Muscle layer of colon (tissue), 2 donors: ENCODE data around the gene NLGN2.
"Not testable (repeated sequence)": the region's sequence is repeated elsewhere in the genome, so short reads cannot be mapped to it uniquely, and the experiment has no call there.

Experiments used
- H3K27ac ChIP-seq: one replicate; pipeline ENCODE4 v1.7.0; 2013; ENCODE audit warnings: low read depth, mild to moderate bottlenecking, low read length, moderate library complexity
- H3K27me3 ChIP-seq, 2 donors: one replicate each; pipeline ENCODE4 v1.7.0; 2013; ENCODE audit warnings: low read length in 2 of 2, mild to moderate bottlenecking in 2 of 2; ENCODE audit not compliant: insufficient read depth in 2 of 2, control insufficient read depth in 1 of 2
- H3K36me3 ChIP-seq: one replicate; pipeline ENCODE4 v1.7.0; 2013; ENCODE audit warnings: mild to moderate bottlenecking, low read length; ENCODE audit not compliant: insufficient read depth
- H3K4me1 ChIP-seq: one replicate; pipeline ENCODE4 v1.7.0; 2013; ENCODE audit warnings: mild to moderate bottlenecking, low read length; ENCODE audit not compliant: insufficient read depth
- H3K4me3 ChIP-seq, 2 donors: one replicate each; pipeline ENCODE4 v1.7.0; 2013; ENCODE audit warnings: low read length in 2 of 2, low read depth in 1 of 2, mild to moderate bottlenecking in 1 of 2, moderate library complexity in 1 of 2
- H3K9ac ChIP-seq: one replicate; pipeline ENCODE4 v1.7.0; 2013; ENCODE audit warnings: low read length
- H3K9me3 ChIP-seq: one replicate; pipeline ENCODE4 v1.7.0; 2013; ENCODE audit warnings: mild to moderate bottlenecking, low read length
- donor health status: abdominal sarcoma.
- donor health status: Adenocarcinoma of cecum.

The NLGN2 gene

DNA sequence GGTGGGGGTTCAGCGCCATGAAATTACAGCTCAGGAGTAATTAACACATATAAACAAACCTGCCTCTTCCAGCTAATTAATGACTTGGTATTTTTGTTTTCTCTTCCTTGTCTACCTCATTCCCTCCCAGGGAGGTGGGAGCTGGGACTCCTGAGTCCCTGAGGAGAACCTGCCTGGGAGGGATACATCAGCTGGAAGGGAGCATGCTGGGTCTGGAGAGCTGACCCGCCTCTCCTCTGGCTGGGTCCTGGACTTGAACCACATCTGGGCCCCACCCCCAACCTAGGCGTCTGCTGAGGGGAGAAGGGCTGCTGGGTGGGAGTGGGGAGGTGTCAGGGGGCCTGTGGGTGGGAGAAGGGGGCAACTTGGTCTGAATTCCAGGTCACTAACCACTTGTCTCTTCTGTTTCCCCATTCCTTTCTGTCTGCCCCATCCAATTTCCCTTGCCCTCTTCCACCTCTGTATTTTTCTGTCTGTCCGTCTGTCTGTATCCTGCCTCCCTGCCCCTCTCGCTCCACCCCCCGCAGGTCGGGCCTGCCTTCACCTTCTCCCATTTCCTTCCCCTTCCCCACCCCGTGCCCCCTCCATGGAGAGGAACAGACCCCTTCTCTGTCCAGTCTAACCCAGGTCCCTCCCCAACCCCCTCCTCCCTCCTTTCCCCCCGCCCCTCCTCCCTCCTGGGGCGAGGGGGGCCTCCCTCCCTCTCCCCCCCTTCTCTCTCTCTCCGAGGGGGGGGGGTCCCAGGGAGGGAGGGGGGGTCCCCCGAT is at the start of gene NLGN2:
NLGN2 (plus strand) TSS at position 361 of the 767 bp plus-strand sequence. CDS start 411 bp downstream, outside the sequence.
- Histone ChIP-seq H3K27me3 (no peaks in the 10 kb centered on the region), H3K4me3 (no peak within 1 kb of the TSS), H3K27ac (no peak within 1 kb of the TSS), H3K9ac (no peak within 1 kb of the TSS), H3K36me3 (no peaks in the 10 kb centered on the region), H3K9me3 (no peaks in the 10 kb centered on the region), H3K4me1 (peaks cover 15% of the 10 kb centered on the region)

DNA sequence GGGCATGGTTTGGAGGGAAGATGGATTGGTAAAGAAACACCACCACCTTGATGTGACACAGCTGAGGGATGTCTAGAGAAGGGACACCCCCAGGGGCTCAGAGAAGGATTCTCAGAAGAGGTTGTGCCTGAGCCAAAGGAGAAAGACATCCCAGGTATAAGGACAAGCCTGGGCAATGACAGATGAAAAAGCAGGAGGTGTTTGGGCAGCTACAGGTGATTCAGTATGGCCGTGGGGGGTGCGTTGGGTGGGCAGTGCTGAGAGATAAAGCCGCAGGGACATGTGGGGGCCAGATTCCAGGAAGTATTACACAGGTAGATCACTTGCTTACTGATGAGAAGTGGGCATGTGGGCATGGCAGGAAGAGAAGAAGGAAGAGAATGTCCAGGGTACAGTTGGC is 45.7 kb upstream of the NLGN2 start:
- H3K27me3 ChIP-seq: no peaks in the 10 kb centered on the region
- H3K4me3 ChIP-seq: no peak overlapping the region
- H3K9me3 ChIP-seq: no peaks in the 10 kb centered on the region
- no peak overlapping the region for H3K9ac ChIP-seq
- H3K27ac ChIP-seq: no peak overlapping the region
- no peaks in the 10 kb centered on the region for H3K36me3 ChIP-seq
- no peaks in the 10 kb centered on the region for H3K4me1 ChIP-seq

DNA sequence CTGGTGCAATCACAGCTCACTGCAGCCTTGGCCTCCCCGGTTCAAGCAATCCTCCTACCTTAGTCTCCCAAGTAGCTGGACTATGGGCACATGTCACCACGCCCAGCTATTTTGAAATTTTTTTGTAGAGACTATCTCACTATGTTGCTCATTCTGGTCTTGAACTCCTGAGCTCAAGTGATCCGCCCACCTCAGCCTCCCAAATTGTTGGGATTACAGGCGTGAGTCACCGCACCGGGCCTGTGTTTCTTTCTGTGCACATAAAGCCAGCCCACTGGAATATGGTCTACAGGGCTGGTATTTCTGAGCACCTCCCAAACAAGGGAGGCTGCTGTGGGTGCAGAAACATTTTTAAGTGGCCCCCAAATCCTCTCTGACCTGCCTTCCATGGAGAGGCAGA is 44.3 kb upstream of the NLGN2 start:
- no peak overlapping the region for H3K4me3 ChIP-seq
- no peaks in the 10 kb centered on the region for H3K27me3 ChIP-seq
- H3K9ac ChIP-seq: no peak overlapping the region
- no peaks in the 10 kb centered on the region for H3K36me3 ChIP-seq
- no peak overlapping the region for H3K27ac ChIP-seq
- H3K9me3 ChIP-seq: no peaks in the 10 kb centered on the region
- H3K4me1 ChIP-seq: no peaks in the 10 kb centered on the region

DNA sequence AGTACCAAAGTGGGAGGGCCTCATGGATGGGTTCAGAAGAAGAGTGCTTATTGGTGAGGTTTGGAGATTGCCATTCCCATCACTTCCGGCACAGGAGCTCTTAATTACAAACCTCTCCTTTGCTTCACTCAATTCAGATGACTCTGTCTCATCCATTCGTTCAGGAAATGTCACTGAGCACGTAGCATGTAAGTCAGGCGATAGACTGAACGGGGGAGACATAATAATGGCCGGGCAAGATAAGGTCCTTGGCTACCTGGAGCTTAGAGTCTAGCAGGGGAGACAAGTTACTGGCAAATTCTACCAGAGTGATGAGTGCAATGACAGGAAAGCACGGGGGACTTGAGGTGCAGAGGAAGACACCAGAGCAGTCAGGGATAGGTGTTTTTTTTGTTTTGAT is 41.7 kb upstream of the NLGN2 start:
- H3K36me3 ChIP-seq: not testable (repeated sequence)

DNA sequence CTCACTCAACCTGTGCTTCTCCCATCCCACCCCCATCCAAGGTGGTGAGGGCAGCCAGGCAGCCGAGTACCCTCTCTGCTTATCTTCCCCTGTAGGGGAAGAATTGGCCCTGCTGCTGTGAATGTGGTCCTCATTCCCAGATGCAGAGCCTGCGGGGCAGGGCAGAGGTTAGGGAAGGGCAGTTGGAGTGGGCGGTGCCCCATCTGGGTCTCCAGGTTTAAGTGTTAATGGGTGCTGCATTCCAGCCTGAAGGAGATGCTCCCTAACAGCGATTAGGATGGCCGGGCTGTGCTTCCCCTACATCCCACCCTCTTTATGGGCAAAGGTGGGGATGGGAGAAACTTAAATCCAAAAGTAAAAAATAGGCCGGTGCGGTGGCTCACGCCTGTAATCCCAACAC is 40.6 kb upstream of the NLGN2 start:
- no peak overlapping the region for H3K4me3 ChIP-seq
- H3K27me3 ChIP-seq: no peaks in the 10 kb centered on the region
- no peaks in the 10 kb centered on the region for H3K4me1 ChIP-seq
- no peak overlapping the region for H3K27ac ChIP-seq
- no peaks in the 10 kb centered on the region for H3K9me3 ChIP-seq
- H3K36me3 ChIP-seq: no peaks in the 10 kb centered on the region
- no peak overlapping the region for H3K9ac ChIP-seq

More for the DNA sequence above, 41.7 kb upstream of the NLGN2 start:
- not testable (repeated sequence) for H3K9me3 ChIP-seq, H3K4me3 ChIP-seq, H3K27ac ChIP-seq, H3K4me1 ChIP-seq, H3K27me3 ChIP-seq, H3K9ac ChIP-seq

DNA sequence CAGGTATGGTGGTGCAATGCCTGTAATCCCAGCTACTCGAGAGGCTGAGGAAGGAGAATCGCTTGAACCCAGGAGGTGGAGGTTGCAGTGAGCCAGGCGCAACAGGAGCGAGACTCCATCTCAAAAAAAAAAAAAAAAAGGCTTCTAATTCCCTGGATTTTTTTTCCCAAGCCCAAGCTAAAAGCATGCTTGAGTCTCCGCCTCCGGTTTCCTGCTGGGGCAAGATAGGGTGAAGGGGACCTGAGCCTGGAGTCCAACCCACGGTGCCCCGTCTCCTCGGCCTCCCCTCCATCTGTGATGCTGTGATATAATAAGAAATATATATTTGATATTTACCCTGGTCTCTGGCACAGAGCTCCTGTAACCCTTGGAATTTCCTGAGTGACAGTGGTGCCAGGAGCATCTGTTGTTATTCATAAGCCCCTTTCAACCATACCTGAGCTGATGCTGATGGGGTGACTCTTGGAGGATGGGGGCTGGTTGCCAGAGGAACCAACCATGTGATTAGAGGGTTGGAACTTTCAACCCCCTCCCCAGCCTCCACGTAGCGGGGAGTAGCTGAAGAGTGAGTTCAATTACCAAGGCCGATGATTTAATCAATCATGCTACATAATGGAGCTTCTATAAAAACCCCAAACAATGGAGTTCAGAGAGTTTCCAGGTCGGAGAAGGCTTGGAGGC is 39.6 kb upstream of the NLGN2 start:
- H3K4me3 ChIP-seq: no peak overlapping the region

DNA sequence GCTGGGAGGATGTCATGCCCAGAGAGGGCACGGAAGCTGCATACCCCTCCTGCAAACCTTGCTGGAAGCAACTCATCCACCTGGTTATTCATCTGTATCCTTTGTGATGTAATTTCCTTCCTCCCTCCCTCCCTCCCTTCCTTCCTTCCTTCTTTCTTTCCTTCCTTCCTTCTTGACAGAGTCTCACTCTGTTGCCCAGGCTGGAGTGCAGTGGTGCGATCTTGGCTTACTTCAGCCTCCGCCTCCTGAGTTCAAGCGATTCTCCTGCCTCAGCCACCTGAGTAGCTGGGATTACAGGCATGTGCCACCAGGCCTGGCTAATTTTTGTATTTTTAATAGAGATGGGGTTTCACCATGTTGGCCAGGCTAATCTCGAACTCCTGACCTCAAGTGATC is 39.0 kb upstream of the NLGN2 start:
- not testable (repeated sequence) for H3K36me3 ChIP-seq, H3K27me3 ChIP-seq, H3K9ac ChIP-seq, H3K27ac ChIP-seq, H3K4me3 ChIP-seq, H3K9me3 ChIP-seq, H3K4me1 ChIP-seq

More for the DNA sequence above, 39.6 kb upstream of the NLGN2 start:
- H3K27ac ChIP-seq: no peak overlapping the region
- no peaks in the 10 kb centered on the region for H3K27me3 ChIP-seq
- no peaks in the 10 kb centered on the region for H3K36me3 ChIP-seq
- H3K4me1 ChIP-seq: no peaks in the 10 kb centered on the region
- H3K9me3 ChIP-seq: no peaks in the 10 kb centered on the region
- H3K9ac ChIP-seq: no peak overlapping the region

DNA sequence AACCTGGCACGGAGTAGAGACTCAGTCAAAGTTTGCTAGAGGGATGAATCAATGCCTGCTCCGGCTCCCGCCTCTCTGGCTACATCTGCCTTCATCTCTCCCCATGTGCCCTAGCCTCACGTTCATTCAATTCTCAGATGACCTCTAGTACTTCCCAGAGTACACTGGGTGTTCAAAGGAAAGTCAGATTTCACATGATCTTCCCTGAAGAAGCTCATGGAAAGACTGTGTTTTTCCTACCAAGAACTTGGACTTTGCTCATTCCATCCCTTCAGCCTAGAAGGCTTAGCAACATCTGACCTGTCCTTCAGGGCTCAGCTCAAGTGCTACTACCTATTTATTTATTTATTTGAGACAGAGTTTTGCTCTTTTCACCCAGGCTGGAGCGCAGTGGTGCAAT is 37.8 kb upstream of the NLGN2 start:
- H3K27me3 ChIP-seq: no peaks in the 10 kb centered on the region
- no peak overlapping the region for H3K9ac ChIP-seq
- H3K36me3 ChIP-seq: no peaks in the 10 kb centered on the region
- no peaks in the 10 kb centered on the region for H3K4me1 ChIP-seq
- H3K4me3 ChIP-seq: no peak overlapping the region
- H3K27ac ChIP-seq: no peak overlapping the region
- H3K9me3 ChIP-seq: no peaks in the 10 kb centered on the region

DNA sequence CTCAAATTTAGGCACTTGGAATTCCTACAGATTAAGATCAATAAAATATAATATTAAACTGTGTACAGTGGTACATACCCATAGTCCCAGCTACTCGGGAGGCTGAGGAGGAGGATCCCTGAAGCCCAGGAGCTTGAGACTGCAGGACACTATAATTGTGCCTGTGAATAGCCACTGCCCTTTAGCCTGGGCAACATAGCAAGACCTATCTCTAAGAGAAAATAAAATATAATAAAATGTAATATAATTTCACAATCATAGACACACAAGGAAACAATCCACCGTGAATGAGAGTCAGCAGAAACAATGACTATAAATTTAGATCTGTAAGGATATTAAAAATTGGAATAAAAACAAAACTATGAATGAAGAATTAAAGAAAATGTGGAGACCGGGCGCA is 36.8 kb upstream of the NLGN2 start:
- no peak overlapping the region for H3K27ac ChIP-seq
- H3K36me3 ChIP-seq: no peaks in the 10 kb centered on the region
- H3K4me1 ChIP-seq: no peaks in the 10 kb centered on the region
- no peak overlapping the region for H3K9ac ChIP-seq
- no peaks in the 10 kb centered on the region for H3K9me3 ChIP-seq
- H3K4me3 ChIP-seq: no peak overlapping the region
- no peaks in the 10 kb centered on the region for H3K27me3 ChIP-seq

DNA sequence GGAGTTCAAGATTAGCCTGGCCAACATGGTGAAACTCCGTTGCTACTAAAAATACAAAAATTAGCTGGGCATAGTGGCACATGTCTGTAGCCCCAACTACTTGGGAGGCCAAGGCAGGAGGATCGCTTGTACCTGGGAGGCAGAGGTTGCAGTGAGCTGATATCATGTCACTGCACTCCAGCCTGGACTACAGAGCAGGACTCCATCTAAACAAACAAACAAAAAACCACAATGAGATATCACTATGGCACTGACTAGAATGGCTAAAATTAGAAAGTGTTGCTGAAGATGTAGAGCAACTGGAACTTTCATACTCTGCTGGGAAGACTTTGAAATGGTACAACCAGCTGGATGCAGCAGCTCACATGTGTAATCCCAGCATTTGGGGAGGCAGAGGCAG is 33.3 kb upstream of the NLGN2 start:
- Histone ChIP-seq H3K27ac (no peak overlapping the region), H3K27me3 (no peaks in the 10 kb centered on the region), H3K9me3 (no peaks in the 10 kb centered on the region), H3K9ac (no peak overlapping the region), H3K4me3 (no peak overlapping the region), H3K36me3 (no peaks in the 10 kb centered on the region), H3K4me1 (no peaks in the 10 kb centered on the region)

DNA sequence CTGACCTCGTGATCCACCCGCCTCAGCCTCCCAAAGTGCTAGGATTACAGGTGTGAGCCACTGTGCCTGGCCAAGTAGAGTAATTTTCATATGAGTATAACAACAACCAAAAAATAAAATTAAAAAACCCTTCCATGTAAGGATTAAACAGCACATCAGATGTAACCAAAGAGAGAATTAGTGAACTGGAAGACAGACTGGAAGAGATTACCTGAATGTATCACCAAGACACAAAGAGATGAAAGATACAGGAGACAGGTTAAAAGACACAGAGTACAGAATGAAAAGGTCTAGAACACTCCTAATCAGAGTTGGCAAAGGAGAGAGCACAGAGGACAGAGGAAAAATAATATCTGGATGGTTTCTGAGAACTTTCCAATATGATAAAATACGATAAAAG is 28.5 kb upstream of the NLGN2 start:
- Histone ChIP-seq H3K27ac (no peak overlapping the region), H3K9me3 (no peaks in the 10 kb centered on the region), H3K36me3 (no peaks in the 10 kb centered on the region), H3K9ac (no peak overlapping the region), H3K4me1 (peaks cover 21% of the 10 kb centered on the region), H3K4me3 (no peak overlapping the region), H3K27me3 (no peaks in the 10 kb centered on the region)

DNA sequence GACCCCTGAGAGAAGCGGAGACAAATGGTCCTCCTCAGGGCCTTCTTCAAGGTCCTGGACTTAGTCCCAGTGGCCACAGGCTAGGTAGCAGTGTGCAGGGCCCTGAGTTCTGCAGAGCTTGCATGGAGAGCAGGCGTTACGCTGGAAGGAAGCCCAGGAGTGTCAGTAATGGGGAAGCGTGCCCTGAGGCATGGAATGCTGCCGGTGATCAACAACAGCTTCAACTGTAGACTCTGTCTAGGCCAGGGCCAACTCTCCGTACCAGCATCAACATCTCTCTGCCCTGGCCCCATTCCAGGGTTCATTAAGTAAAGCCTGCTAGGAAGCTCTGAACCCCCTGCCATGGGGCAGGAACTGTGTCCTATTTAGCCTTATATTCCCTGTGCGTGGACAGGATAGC is 27.3 kb upstream of the NLGN2 start:
- Histone ChIP-seq H3K9ac (no peak overlapping the region), H3K27ac (peak overlapping the region; percentile 37), H3K9me3 (no peaks in the 10 kb centered on the region), H3K4me1 (peaks cover 21% of the 10 kb centered on the region), H3K36me3 (no peaks in the 10 kb centered on the region), H3K27me3 (no peaks in the 10 kb centered on the region), H3K4me3 (peak overlapping the region; percentile 57 to 69)
